WTC11 (cell line): ENCODE results near the gene KLK12. TPM values are rescaled to one million over a fixed set of nuclear protein-coding genes. Genes with fewer than 3 reads are reported as not detected.
A peak's percentile ranks its signal among the peaks of the same experiment; 100 is the strongest.

Experiments used
- ATAC-seq: fragments of 200-7000 bp; cut with Tn5 transposase; 2 replicates; pipeline ENCODE4 v1.10.0; 2021; ENCODE audit warnings: mild to moderate bottlenecking, moderate library complexity
- CTCF ChIA-PET: fragments of 300-600 bp; sonication (Branson Sonifier 250); formaldehyde crosslinking; loops from one replicate; lab custom pipeline; 2021; ENCODE audit warnings: antibody characterized with exemption; lab: Charles Lee
- POLR2A ChIA-PET: fragments of 350-600 bp; sonication (Branson Sonifier 250); formaldehyde crosslinking; loops from one replicate; lab custom pipeline; 2021; ENCODE audit warnings: antibody characterized with exemption; lab: Charles Lee
- DNase-seq: peaks from one replicate; pipeline ENCODE4 v3.0.0; 2021; ENCODE audit warnings: low spot score
- H3K27ac Mint-ChIP-seq: 2 replicates; pipeline ENCODE4 v1.8.0; 2021; ENCODE audit warnings: mixed read lengths
- H3K27me3 Mint-ChIP-seq: 2 replicates; pipeline ENCODE4 v1.8.0; 2021; ENCODE audit warnings: low read depth, mild to moderate bottlenecking, moderate library complexity, mixed read lengths
- H3K36me3 Mint-ChIP-seq: 2 replicates; pipeline ENCODE4 v1.8.0; 2021; ENCODE audit warnings: mixed read lengths
- H3K4me1 Mint-ChIP-seq: 2 replicates; pipeline ENCODE4 v1.8.0; 2022; ENCODE audit warnings: mixed read lengths
- H3K4me3 Mint-ChIP-seq: 2 replicates; pipeline ENCODE4 v1.8.0; 2021; ENCODE audit warnings: mild to moderate bottlenecking, moderate library complexity, mixed read lengths
- H3K9me3 Mint-ChIP-seq: 2 replicates; pipeline ENCODE4 v1.8.0; 2021; ENCODE audit warnings: mixed read lengths
- ATF1 ChIP-seq: sonication (generic); formaldehyde crosslinking; IDR thresholded peaks from 2 replicates; pipeline ENCODE4 v1.8.1; 2023; ENCODE audit warnings: mild to moderate bottlenecking, moderate library complexity, missing genetic modification reagents
- ATF2 ChIP-seq: sonication (generic); formaldehyde crosslinking; IDR thresholded peaks from 2 replicates; pipeline ENCODE4 v1.8.1; 2022; ENCODE audit warnings: low read depth, missing genetic modification reagents, borderline replicate concordance
- CBFB ChIP-seq: sonication (generic); formaldehyde crosslinking; IDR thresholded peaks from 2 replicates; pipeline ENCODE4 v1.8.1; 2022; ENCODE audit warnings: mild to moderate bottlenecking, low read depth, missing genetic modification reagents
- CREB1 ChIP-seq: sonication (generic); formaldehyde crosslinking; IDR thresholded peaks from 2 replicates; pipeline ENCODE4 v1.8.0; 2023; ENCODE audit warnings: mild to moderate bottlenecking, missing genetic modification reagents
- CTCF ChIP-seq: fragments of 200-600 bp; IDR thresholded peaks from 2 replicates; pipeline ENCODE4 v1.8.0; 2022; ENCODE audit warnings: antibody characterized with exemption
- ELF4 ChIP-seq: sonication (generic); formaldehyde crosslinking; IDR thresholded peaks from 2 replicates; pipeline ENCODE4 v1.8.1; 2022; ENCODE audit warnings: low read depth, mild to moderate bottlenecking, moderate library complexity, missing genetic modification reagents
- IRF2 ChIP-seq: sonication (generic); formaldehyde crosslinking; IDR thresholded peaks from 2 replicates; pipeline ENCODE4 v1.8.0; 2022; ENCODE audit warnings: low read depth, missing genetic modification reagents, borderline replicate concordance
- JUN ChIP-seq: sonication (generic); formaldehyde crosslinking; IDR thresholded peaks from 2 replicates; pipeline ENCODE4 v1.8.0; 2023; ENCODE audit warnings: mild to moderate bottlenecking, missing genetic modification reagents
- KAT7 ChIP-seq: sonication (generic); formaldehyde crosslinking; IDR thresholded peaks from 2 replicates; pipeline ENCODE4 v1.8.1; 2023; ENCODE audit warnings: missing genetic modification reagents, mild to moderate bottlenecking, borderline replicate concordance
- NFATC4 ChIP-seq: fragments of 250-450 bp; sonication (Bioruptor Pico); IDR thresholded peaks from 2 replicates; pipeline ENCODE4 v1.9.0; 2021; ENCODE audit warnings: mild to moderate bottlenecking
- NFE2L1 ChIP-seq: sonication (generic); formaldehyde crosslinking; IDR thresholded peaks from 2 replicates; pipeline ENCODE4 v1.8.1; 2023; ENCODE audit warnings: missing genetic modification reagents
- NFYB ChIP-seq: sonication (generic); formaldehyde crosslinking; conservative IDR thresholded peaks from 2 replicates; pipeline ENCODE4 v1.8.0; 2022; ENCODE audit warnings: low read depth, missing genetic modification reagents
- NR3C1 ChIP-seq: sonication (generic); formaldehyde crosslinking; conservative IDR thresholded peaks from 2 replicates; pipeline ENCODE4 v1.8.1; 2023; ENCODE audit warnings: low read depth, mild to moderate bottlenecking, missing genetic modification reagents
- RORB ChIP-seq: fragments of 250-450 bp; sonication (Bioruptor Pico); IDR thresholded peaks from 2 replicates; pipeline ENCODE4 v1.9.0; 2021; ENCODE audit warnings: mild to moderate bottlenecking
- SMAD3 ChIP-seq: sonication (generic); formaldehyde crosslinking; IDR thresholded peaks from 2 replicates; pipeline ENCODE4 v1.8.0; 2022; ENCODE audit warnings: missing genetic modification reagents, mild to moderate bottlenecking, borderline replicate concordance
- SMAD4 ChIP-seq: sonication (generic); formaldehyde crosslinking; IDR thresholded peaks from 2 replicates; pipeline ENCODE4 v1.8.0; 2022; ENCODE audit warnings: mild to moderate bottlenecking, missing genetic modification reagents
- SP1 ChIP-seq: sonication (generic); formaldehyde crosslinking; conservative IDR thresholded peaks from 2 replicates; pipeline ENCODE4 v1.8.1; 2022; ENCODE audit warnings: missing genetic modification reagents
- TCF7 ChIP-seq: sonication (generic); formaldehyde crosslinking; IDR thresholded peaks from 2 replicates; pipeline ENCODE4 v1.8.0; 2022; ENCODE audit warnings: mild to moderate bottlenecking, low read depth, missing genetic modification reagents, moderate library complexity
- TEAD4 ChIP-seq: sonication (generic); formaldehyde crosslinking; IDR thresholded peaks from 2 replicates; pipeline ENCODE4 v1.8.0; 2022; ENCODE audit warnings: mild to moderate bottlenecking, missing genetic modification reagents
- ZNF232 ChIP-seq: sonication (generic); formaldehyde crosslinking; IDR thresholded peaks from 2 replicates; pipeline ENCODE4 v1.8.0; 2022; ENCODE audit warnings: mild to moderate bottlenecking, missing genetic modification reagents
- ZNF671 ChIP-seq: fragments of 250-450 bp; sonication (Bioruptor Pico); IDR thresholded peaks from 2 replicates; pipeline ENCODE4 v1.8.0; 2021; ENCODE audit warnings: mild to moderate bottlenecking
- total RNA-seq: library from RNA; stranded (reverse); gene quantifications from 3 replicates; pipeline ENCODE4 v1.2.3, GENCODE V29; 2021
- TF ChIP-seq, protein P1 (sequence below): fragments of 250-450 bp; sonication (Bioruptor Pico); IDR thresholded peaks from 2 replicates; pipeline ENCODE4 v1.9.0; 2021; ENCODE audit warnings: moderate library complexity, mild to moderate bottlenecking, inconsistent platforms, borderline replicate concordance
- TF ChIP-seq, protein P2 (sequence below): sonication (generic); formaldehyde crosslinking; IDR thresholded peaks from 2 replicates; pipeline ENCODE4 v1.8.1; 2023; ENCODE audit warnings: mild to moderate bottlenecking, missing genetic modification reagents
- TF ChIP-seq, protein P3 (sequence below): sonication (generic); formaldehyde crosslinking; IDR thresholded peaks from 2 replicates; pipeline ENCODE4 v1.8.1; 2022; ENCODE audit warnings: low read depth, mild to moderate bottlenecking, moderate library complexity, missing genetic modification reagents, borderline replicate concordance
- TF ChIP-seq, protein P4 (sequence below): sonication (generic); formaldehyde crosslinking; IDR thresholded peaks from 2 replicates; pipeline ENCODE4 v1.8.1; 2022; ENCODE audit warnings: mild to moderate bottlenecking, moderate library complexity, missing genetic modification reagents

Gene KLK12
- total RNA-seq, 1 experiment from 2014 or later, result not detected

DNA sequence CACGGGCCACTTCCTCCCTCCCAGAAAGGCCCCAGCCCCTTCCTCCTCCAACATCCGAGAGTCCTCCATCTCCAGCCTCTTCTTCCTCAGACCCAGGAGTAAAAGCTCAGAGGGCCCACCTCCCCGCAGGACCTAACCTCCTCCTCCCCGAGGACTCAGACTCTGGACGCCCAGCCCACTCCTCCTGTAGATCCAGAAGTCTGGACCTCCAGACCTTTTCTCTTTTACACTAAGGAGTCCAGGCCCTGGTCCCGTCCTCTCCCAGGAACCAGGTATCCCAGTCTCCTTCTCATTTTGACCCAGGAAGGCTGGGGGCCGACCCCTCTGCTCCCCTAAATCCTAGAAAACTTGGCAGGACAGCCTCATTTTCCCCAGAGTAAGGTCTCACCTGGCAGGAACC is 31.5 kb downstream of the KLK12 start (continued):
- TF ChIP-seq ZNF671 (CRISPR knock-in tag) (no peak), JUN (CRISPR knock-in tag) (no peak), NFATC4 (CRISPR knock-in tag) (no peak), SMAD4 (CRISPR knock-in tag) (no peak), ATF1 (CRISPR knock-in tag) (no peak), ELF4 (CRISPR knock-in tag) (no peak), ATF2 (CRISPR knock-in tag) (no peak), CTCF (no peak), CBFB (CRISPR knock-in tag) (no peak)
- TF ChIP-seq, protein P1, sequence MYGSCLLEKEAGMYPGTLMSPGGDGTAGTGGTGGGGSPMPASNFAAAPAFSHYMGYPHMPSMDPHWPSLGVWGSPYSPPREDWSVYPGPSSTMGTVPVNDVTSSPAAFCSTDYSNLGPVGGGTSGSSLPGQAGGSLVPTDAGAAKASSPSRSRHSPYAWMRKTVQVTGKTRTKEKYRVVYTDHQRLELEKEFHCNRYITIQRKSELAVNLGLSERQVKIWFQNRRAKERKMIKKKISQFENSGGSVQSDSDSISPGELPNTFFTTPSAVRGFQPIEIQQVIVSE (CRISPR knock-in tag), result no peak
- TF ChIP-seq, protein P2, sequence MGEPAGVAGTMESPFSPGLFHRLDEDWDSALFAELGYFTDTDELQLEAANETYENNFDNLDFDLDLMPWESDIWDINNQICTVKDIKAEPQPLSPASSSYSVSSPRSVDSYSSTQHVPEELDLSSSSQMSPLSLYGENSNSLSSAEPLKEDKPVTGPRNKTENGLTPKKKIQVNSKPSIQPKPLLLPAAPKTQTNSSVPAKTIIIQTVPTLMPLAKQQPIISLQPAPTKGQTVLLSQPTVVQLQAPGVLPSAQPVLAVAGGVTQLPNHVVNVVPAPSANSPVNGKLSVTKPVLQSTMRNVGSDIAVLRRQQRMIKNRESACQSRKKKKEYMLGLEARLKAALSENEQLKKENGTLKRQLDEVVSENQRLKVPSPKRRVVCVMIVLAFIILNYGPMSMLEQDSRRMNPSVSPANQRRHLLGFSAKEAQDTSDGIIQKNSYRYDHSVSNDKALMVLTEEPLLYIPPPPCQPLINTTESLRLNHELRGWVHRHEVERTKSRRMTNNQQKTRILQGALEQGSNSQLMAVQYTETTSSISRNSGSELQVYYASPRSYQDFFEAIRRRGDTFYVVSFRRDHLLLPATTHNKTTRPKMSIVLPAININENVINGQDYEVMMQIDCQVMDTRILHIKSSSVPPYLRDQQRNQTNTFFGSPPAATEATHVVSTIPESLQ (CRISPR knock-in tag), result no peak
- TF ChIP-seq, protein P3, sequence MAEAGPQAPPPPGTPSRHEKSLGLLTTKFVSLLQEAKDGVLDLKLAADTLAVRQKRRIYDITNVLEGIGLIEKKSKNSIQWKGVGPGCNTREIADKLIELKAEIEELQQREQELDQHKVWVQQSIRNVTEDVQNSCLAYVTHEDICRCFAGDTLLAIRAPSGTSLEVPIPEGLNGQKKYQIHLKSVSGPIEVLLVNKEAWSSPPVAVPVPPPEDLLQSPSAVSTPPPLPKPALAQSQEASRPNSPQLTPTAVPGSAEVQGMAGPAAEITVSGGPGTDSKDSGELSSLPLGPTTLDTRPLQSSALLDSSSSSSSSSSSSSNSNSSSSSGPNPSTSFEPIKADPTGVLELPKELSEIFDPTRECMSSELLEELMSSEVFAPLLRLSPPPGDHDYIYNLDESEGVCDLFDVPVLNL (CRISPR knock-in tag), result no peak

GRCh38 chr19:51002542-51003311 is 32.1 kb downstream of the KLK12 start:
- H3K4me1 Mint-ChIP-seq, result peaks cover 24% of the 10 kb centered on the region
- no peaks in the 10 kb centered on the region for H3K36me3 Mint-ChIP-seq
- TF ChIP-seq NFE2L1 (no peak), SP1 (CRISPR knock-in tag) (0 out of 2 replicates have a peak, but pooled peaks have one; percentile 24)
- DNase-seq (peak; percentile 97), ATAC-seq (peak; percentile 81)
- ChIA-PET CTCF (interaction anchor here (0.5 to 6.0 kb wide), 9 partner anchors 15 to 465 kb away, joined by 3 to 94 read pairs (median 4); partner anchors contain the start of gene KLK7), POLR2A (no interaction called here)
- peak overlapping the region; percentile 93 for H3K27ac Mint-ChIP-seq
- peak overlapping the region; percentile 67 for H3K4me3 Mint-ChIP-seq
- peaks cover 52% of the 10 kb centered on the region for H3K27me3 Mint-ChIP-seq
- H3K9me3 Mint-ChIP-seq, result no peaks in the 10 kb centered on the region

- ChIA-PET CTCF (interaction anchor here (0.8 to 6.0 kb wide), 9 partner anchors 15 to 464 kb away, joined by 3 to 94 read pairs (median 4); partner anchors contain the start of gene KLK7), POLR2A (no interaction called here)
- ATAC-seq (no peak), DNase-seq (no peak)
- Mint-ChIP-seq H3K36me3 (no peaks in the 10 kb centered on the region), H3K27me3 (peaks cover 52% of the 10 kb centered on the region), H3K9me3 (no peaks in the 10 kb centered on the region), H3K4me3 (peak overlapping the region; percentile 67), H3K4me1 (peaks cover 24% of the 10 kb centered on the region), H3K27ac (peak overlapping the region; percentile 93)
- no peak for TF ChIP-seq ZNF232 (CRISPR knock-in tag)
- TF ChIP-seq KAT7, result no peak
- TF ChIP-seq SMAD3 (CRISPR knock-in tag), result no peak
- TF ChIP-seq, protein P4, sequence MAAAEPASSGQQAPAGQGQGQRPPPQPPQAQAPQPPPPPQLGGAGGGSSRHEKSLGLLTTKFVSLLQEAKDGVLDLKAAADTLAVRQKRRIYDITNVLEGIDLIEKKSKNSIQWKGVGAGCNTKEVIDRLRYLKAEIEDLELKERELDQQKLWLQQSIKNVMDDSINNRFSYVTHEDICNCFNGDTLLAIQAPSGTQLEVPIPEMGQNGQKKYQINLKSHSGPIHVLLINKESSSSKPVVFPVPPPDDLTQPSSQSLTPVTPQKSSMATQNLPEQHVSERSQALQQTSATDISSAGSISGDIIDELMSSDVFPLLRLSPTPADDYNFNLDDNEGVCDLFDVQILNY (CRISPR knock-in tag), result no peak
- TF ChIP-seq IRF2 (CRISPR knock-in tag), result no peak
- no peak for TF ChIP-seq ELF4 (CRISPR knock-in tag)
- TF ChIP-seq TCF7 (CRISPR knock-in tag), result no peak
- no peak for TF ChIP-seq NFYB
- no peak for TF ChIP-seq NR3C1 (CRISPR knock-in tag)
- TF ChIP-seq RORB (CRISPR knock-in tag), result no peak
- TF ChIP-seq CREB1 (CRISPR knock-in tag), result no peak
- no peak for TF ChIP-seq TEAD4 (CRISPR knock-in tag)
These were observed 32.7 kb downstream of the KLK12 start for GRCh38 chr19:51002089-51002532.
